Measurements from ENCODE around the gene CHCHD10. TPM values are rescaled to one million over a fixed set of nuclear protein-coding genes. Genes with fewer than 3 reads are reported as not detected.

CHCHD10 gene
- total and polyA plus RNA-seq, 2 experiments from 2014 or later, result 1.6 to 22.3 TPM

DNA sequence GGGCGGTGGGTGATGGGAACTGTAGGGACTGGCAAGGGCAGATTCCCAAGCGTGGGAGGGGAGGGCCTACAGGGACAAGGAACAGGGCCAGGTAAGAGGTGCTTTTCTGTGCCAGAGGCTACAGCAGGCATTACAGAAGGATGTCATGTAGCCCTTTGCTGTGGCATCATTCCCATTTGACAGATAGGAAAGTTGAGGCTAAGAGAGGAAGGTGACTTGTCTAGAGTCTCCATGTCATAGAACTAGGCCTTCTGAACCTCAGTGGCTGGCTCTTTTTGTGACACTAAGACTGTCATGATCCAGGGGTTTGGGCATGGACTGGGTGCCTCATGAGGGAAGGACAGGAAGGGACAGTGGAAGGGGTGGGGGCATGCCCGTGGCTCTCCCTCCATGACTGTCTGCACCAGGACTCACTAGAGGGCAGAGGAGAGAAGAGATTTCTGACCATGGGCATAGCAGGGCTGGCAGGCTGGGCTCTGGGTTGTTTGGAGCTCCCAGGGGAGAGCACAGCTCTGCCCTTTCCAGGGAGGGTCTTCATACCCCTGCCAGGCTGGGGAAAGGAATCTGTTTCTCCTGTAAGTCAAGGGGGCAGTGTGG lies 8.1 kb upstream of the CHCHD10 start:
- H3K4me3 ChIP-seq, result no peak overlapping the region
- H2AFZ ChIP-seq, result no peak overlapping the region
- no peaks in the 10 kb centered on the region for H3K79me2 ChIP-seq (ENCODE audit: insufficient read depth)
- H3K9me3 ChIP-seq (ENCODE audit: low read depth), result no peaks in the 10 kb centered on the region
- 64 to 76% methylated on average over 3 of the region's 3 CpGs for WGBS, 2 experiments (ENCODE audit: low coverage in 1 of 2, low lambda C conversion rate in 2 of 2, missing lambda C conversion rate in 2 of 2)
- TF ChIP-seq EZH2 (IDR thresholded peaks at IDR 0.05; ENCODE audit: insufficient read depth, poor library complexity, severe bottlenecking), result no peak
- no peak for TF ChIP-seq EZH2phosphoT487 (IDR thresholded peaks at IDR 0.05; ENCODE audit: insufficient read depth, low read depth)
- no peaks in the 10 kb centered on the region for H4K20me1 ChIP-seq (ENCODE audit: insufficient read depth)
- H3K9ac ChIP-seq, result no peak overlapping the region
- no peaks in the 10 kb centered on the region for H3F3A ChIP-seq (ENCODE audit: insufficient read depth)
- no peaks in the 10 kb centered on the region for H3K27me3 ChIP-seq (replicated peaks; ENCODE audit: insufficient read depth)
- H3K9me2 ChIP-seq (ENCODE audit: insufficient read depth), result no peaks in the 10 kb centered on the region
- no peak for DNase-seq
- H3K36me3 ChIP-seq (ENCODE audit: low read depth), result no peaks in the 10 kb centered on the region
- H3K4me2 ChIP-seq (ENCODE audit: unreplicated experiment), result no peak overlapping the region
- no peaks in the 10 kb centered on the region; the same call in 1 of the 2 replicates for H3K4me1 ChIP-seq (ENCODE audit: insufficient read depth)
- in situ Hi-C loops (cut with MboI), result no loop called here
- H3K27ac ChIP-seq, result no peak overlapping the region

DNA sequence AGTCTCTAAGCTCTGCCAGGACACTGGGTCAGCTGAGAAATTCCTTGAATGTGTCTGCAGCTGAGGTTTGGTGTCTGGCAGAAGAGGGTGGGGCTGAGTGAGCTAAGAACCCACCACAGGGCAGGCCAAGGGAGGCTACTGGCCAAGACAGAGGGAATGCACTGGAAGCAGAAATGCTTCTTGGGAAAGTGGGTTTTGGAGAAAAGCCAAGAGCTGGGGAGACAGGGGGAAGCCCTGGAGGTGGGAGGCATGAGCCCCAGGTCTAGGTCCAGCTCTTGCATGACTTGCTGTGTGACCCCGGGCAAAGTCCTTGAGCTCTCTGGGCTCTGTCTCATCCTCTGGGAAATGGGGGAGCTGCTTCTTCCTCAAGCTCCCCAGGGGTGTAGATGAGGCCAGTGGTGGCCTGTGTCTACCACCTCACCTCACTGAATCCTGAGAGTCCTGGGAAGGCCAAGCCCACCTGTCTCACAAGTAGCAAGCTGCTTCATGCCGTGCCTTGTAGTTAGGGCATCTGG lies 7.2 kb upstream of the CHCHD10 start:
- no peak overlapping the region for H3K27ac ChIP-seq
- no peaks in the 10 kb centered on the region for H3K9me3 ChIP-seq (ENCODE audit: low read depth)
- H4K20me1 ChIP-seq (ENCODE audit: insufficient read depth), result no peaks in the 10 kb centered on the region
- H3K9ac ChIP-seq, result no peak overlapping the region
- 71 to 72% methylated on average over 2 of the region's 2 CpGs for WGBS, 2 experiments (ENCODE audit: low coverage in 1 of 2, low lambda C conversion rate in 2 of 2, missing lambda C conversion rate in 2 of 2)
- in situ Hi-C loops (cut with MboI), result no loop called here
- H3K27me3 ChIP-seq (replicated peaks; ENCODE audit: insufficient read depth), result no peaks in the 10 kb centered on the region
- peak; percentile 63 for DNase-seq
- H2AFZ ChIP-seq, result no peak overlapping the region
- H3K4me1 ChIP-seq (ENCODE audit: insufficient read depth), result no peaks in the 10 kb centered on the region; the same call in 1 of the 2 replicates
- H3K79me2 ChIP-seq (ENCODE audit: insufficient read depth), result no peaks in the 10 kb centered on the region
- H3K4me3 ChIP-seq, result no peak overlapping the region
- no peaks in the 10 kb centered on the region for H3K9me2 ChIP-seq (ENCODE audit: insufficient read depth)
- no peak overlapping the region for H3K4me2 ChIP-seq (ENCODE audit: unreplicated experiment)
- TF ChIP-seq EZH2 (IDR thresholded peaks at IDR 0.05; ENCODE audit: insufficient read depth, poor library complexity, severe bottlenecking), result no peak
- no peak for TF ChIP-seq EZH2phosphoT487 (IDR thresholded peaks at IDR 0.05; ENCODE audit: insufficient read depth, low read depth)
- no peaks in the 10 kb centered on the region for H3K36me3 ChIP-seq (ENCODE audit: low read depth)
- no peaks in the 10 kb centered on the region for H3F3A ChIP-seq (ENCODE audit: insufficient read depth)

DNA sequence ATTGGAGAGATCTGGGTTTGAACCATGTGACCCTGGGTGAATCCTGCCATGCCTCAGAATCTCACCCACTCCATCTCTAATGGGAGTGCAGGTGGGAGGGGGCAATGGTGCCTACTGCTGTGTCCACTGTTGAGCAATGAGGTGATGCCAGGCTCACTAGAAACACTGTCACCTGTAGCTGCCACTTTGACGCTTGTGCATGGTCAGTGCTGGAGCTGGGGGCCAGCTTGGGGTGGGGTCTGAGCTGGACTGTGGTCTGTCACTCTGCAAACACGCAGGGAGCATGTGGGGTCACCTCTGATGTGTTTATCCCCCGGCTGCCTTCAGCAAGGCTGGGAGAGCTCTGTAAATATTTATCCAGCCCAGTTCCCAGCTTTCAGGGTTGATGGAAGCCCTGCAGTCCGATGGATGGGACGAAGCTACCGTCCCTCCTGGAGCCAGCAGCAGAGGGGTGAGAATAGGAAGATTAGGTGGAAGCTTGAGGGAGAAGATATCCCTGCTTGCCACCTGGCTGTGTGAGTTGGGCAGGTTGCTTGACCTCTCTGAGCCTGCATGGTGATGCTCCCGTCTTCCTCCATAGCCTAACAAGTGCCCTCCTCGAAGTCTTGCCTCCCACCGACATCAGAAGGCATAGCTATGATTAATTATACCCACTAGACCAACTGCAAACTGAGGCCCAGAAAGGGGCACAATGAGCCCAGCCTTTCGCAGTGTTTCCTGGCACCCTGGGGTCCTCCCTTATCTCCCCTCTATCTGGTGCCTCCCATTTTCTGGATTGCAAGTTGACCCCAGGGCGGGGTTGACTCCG lies 6.5 kb upstream of the CHCHD10 start:
- no peaks in the 10 kb centered on the region for H3K27me3 ChIP-seq (replicated peaks; ENCODE audit: insufficient read depth)
- H3K79me2 ChIP-seq (ENCODE audit: insufficient read depth), result no peaks in the 10 kb centered on the region
- no peaks in the 10 kb centered on the region for H3K9me3 ChIP-seq (ENCODE audit: low read depth)
- H3K9me2 ChIP-seq (ENCODE audit: insufficient read depth), result no peaks in the 10 kb centered on the region
- no peaks in the 10 kb centered on the region for H3F3A ChIP-seq (ENCODE audit: insufficient read depth)
- TF ChIP-seq EZH2phosphoT487 (IDR thresholded peaks at IDR 0.05; ENCODE audit: insufficient read depth, low read depth), result no peak
- no peak for TF ChIP-seq EZH2 (IDR thresholded peaks at IDR 0.05; ENCODE audit: insufficient read depth, poor library complexity, severe bottlenecking)
- no peak overlapping the region for H3K9ac ChIP-seq
- no peaks in the 10 kb centered on the region; the same call in 1 of the 2 replicates for H3K4me1 ChIP-seq (ENCODE audit: insufficient read depth)
- in situ Hi-C loops (cut with MboI), result no loop called here
- no peak overlapping the region for H3K4me3 ChIP-seq
- WGBS, 2 experiments (ENCODE audit: low coverage in 1 of 2, low lambda C conversion rate in 2 of 2, missing lambda C conversion rate in 2 of 2), result 72 to 76% methylated on average over 12 of the region's 12 CpGs
- no peak for DNase-seq
- H3K27ac ChIP-seq, result no peak overlapping the region
- no peak overlapping the region for H3K4me2 ChIP-seq (ENCODE audit: unreplicated experiment)
- H2AFZ ChIP-seq, result no peak overlapping the region
- H3K36me3 ChIP-seq (ENCODE audit: low read depth), result no peaks in the 10 kb centered on the region
- no peaks in the 10 kb centered on the region for H4K20me1 ChIP-seq (ENCODE audit: insufficient read depth)

DNA sequence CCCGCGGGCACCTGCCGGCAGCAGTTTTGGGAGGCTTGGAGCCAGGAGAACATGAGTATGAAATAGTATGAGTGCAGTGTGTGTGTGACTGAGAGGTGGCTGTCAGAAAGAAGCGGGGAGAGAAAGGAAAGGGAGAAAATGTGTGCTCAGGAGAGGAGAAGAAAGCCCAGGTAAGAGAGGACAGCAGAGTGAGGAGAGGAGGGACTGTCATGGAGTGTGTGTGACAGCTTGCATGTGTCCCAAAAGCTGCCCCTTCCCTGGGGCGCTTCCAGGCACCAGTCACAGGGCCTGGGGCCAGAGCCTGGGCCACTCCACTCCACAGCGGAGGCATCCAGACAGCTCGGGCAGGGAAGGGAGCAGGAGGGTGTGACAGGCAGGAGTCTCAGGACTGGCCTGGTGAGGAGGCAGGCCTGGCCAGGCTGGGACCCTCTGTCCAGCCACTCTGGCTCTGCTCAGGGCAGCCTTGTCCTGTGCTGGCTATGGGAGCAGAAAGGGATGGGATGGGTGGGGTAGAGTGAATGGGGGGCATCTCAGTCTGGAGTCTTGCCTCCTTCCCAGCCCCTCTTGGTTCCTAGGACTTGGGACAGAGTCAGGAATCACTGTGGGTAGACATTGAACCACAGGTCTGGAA lies 5.8 kb upstream of the CHCHD10 start:
- H3K36me3 ChIP-seq (ENCODE audit: low read depth), result no peaks in the 10 kb centered on the region
- no peaks in the 10 kb centered on the region for H3K9me3 ChIP-seq (ENCODE audit: low read depth)
- no peaks in the 10 kb centered on the region for H3F3A ChIP-seq (ENCODE audit: insufficient read depth)
- H3K4me2 ChIP-seq (ENCODE audit: unreplicated experiment), result no peak overlapping the region
- H3K79me2 ChIP-seq (ENCODE audit: insufficient read depth), result no peaks in the 10 kb centered on the region
- H2AFZ ChIP-seq, result no peak overlapping the region
- H3K9me2 ChIP-seq (ENCODE audit: insufficient read depth), result no peaks in the 10 kb centered on the region
- H3K4me3 ChIP-seq, result no peak overlapping the region
- no peak overlapping the region for H3K9ac ChIP-seq
- H4K20me1 ChIP-seq (ENCODE audit: insufficient read depth), result no peaks in the 10 kb centered on the region
- in situ Hi-C loops (cut with MboI), result no loop called here
- H3K4me1 ChIP-seq (ENCODE audit: insufficient read depth), result no peaks in the 10 kb centered on the region; the same call in 1 of the 2 replicates
- no peak overlapping the region for H3K27ac ChIP-seq
- TF ChIP-seq EZH2phosphoT487 (IDR thresholded peaks at IDR 0.05; ENCODE audit: insufficient read depth, low read depth) (no peak), EZH2 (IDR thresholded peaks at IDR 0.05; ENCODE audit: insufficient read depth, poor library complexity, severe bottlenecking) (no peak)
- DNase-seq, result no peak
- no peaks in the 10 kb centered on the region for H3K27me3 ChIP-seq (replicated peaks; ENCODE audit: insufficient read depth)
- 77 to 82% methylated on average over 6 to 7 of the region's 7 CpGs for WGBS, 2 experiments (ENCODE audit: low coverage in 1 of 2, low lambda C conversion rate in 2 of 2, missing lambda C conversion rate in 2 of 2)

Measured in GM23248 (cell line).